Activated CD8-positive, alpha-beta memory T cell treated with anti-CD3 and anti-CD28 coated beads, Interleukin-2, amount 10 ng/mL, durations not matched to agents 7 days and 5 days (primary cell): ENCODE data around the gene RAB3A. TPM values are rescaled to one million over a fixed set of nuclear protein-coding genes. Genes with fewer than 3 reads are reported as not detected.

Source experiments
- ATAC-seq: fragments of 150-1000 bp; cut with Tn5 transposase; one replicate; pipeline ENCODE4 v1.10.0; 2021; ENCODE audit warnings: moderate library complexity
- CTCF ChIA-PET: fragments of 350-600 bp; sonication (Branson Sonifier 250); formaldehyde crosslinking; loops from one replicate; lab custom pipeline; 2021; ENCODE audit warnings: antibody characterized with exemption; lab: Charles Lee
- DNase-seq: peaks from one replicate; pipeline ENCODE4 v3.0.0-alpha.2; 2020
- H3K27ac Mint-ChIP-seq: one replicate; pipeline ENCODE4 v1.8.0; 2021; ENCODE audit warnings: mild to moderate bottlenecking, mixed read lengths
- H3K27me3 Mint-ChIP-seq: one replicate; pipeline ENCODE4 v1.8.0; 2021; ENCODE audit warnings: mixed read lengths
- H3K36me3 Mint-ChIP-seq: one replicate; pipeline ENCODE4 v1.8.0; 2021; ENCODE audit warnings: mild to moderate bottlenecking, mixed read lengths
- H3K4me1 Mint-ChIP-seq: one replicate; pipeline ENCODE4 v1.8.0; 2021; ENCODE audit warnings: mixed read lengths
- H3K4me3 Mint-ChIP-seq: one replicate; pipeline ENCODE4 v1.8.0; 2021; ENCODE audit warnings: mild to moderate bottlenecking, moderate library complexity, mixed read lengths
- H3K9me3 Mint-ChIP-seq: one replicate; pipeline ENCODE4 v1.8.0; 2022; ENCODE audit warnings: low read depth, mixed read lengths
- total RNA-seq, 2 experiments: library from RNA; stranded (reverse); gene quantifications; one replicate each; pipeline ENCODE4 v1.2.3, GENCODE V29; 2021

RAB3A gene
- total RNA-seq, result 1 to 10 TPM; 3.5 to 3.7 TPM

- H3K9me3 Mint-ChIP-seq, result no peaks in the 10 kb centered on the region
- ATAC-seq, result peak; percentile 93
- CTCF ChIA-PET, result interaction anchor here (0.8 to 9.9 kb wide), 19 partner anchors 11 to 716 kb away, joined by 3 to 166 read pairs (median 5); partner anchors contain the start of genes COPE, DDX49, MPV17L2 and SSBP4
- peak within 1 kb of the TSS; percentile 91 for H3K27ac Mint-ChIP-seq
- DNase-seq, result peak; percentile 100
- no peaks in the 10 kb centered on the region for H3K36me3 Mint-ChIP-seq
- H3K4me3 Mint-ChIP-seq, result peak within 1 kb of the TSS; percentile 83
- H3K4me1 Mint-ChIP-seq, result peaks cover 17% of the 10 kb centered on the region
- peaks cover 5% of the 10 kb centered on the region for H3K27me3 Mint-ChIP-seq
Observed at GRCh38 chr19:18203863-18204393, at the start of gene RAB3A. Gene RAB3A, minus strand, starts transcription at chr19:18204042. Its CDS starts 1,302 bp downstream, at chr19:18202740.

GRCh38 chr19:18253130-18253529 is 49.3 kb upstream of the RAB3A start:
- Mint-ChIP-seq H3K27me3 (peaks cover 19% of the 10 kb centered on the region), H3K9me3 (no peaks in the 10 kb centered on the region), H3K4me3 (no peak overlapping the region), H3K4me1 (peaks cover 3% of the 10 kb centered on the region), H3K36me3 (no peaks in the 10 kb centered on the region), H3K27ac (no peak overlapping the region)
- CTCF ChIA-PET, result interaction anchor here (0.7 to 9.6 kb wide), 18 partner anchors 9 to 182 kb away, joined by 3 to 166 read pairs (median 5); partner anchors contain the start of genes LSM4, MPV17L2, PDE4C and RAB3A
- no peak for DNase-seq
- no peak for ATAC-seq

- Mint-ChIP-seq H3K4me1 (peaks cover 3% of the 10 kb centered on the region), H3K27me3 (peaks cover 19% of the 10 kb centered on the region), H3K36me3 (no peaks in the 10 kb centered on the region), H3K9me3 (no peaks in the 10 kb centered on the region), H3K4me3 (no peak overlapping the region), H3K27ac (no peak overlapping the region)
- ATAC-seq (no peak), DNase-seq (no peak)
- CTCF ChIA-PET, result interaction anchor here (0.8 to 9.6 kb wide), 48 partner anchors 9 to 314 kb away, joined by 3 to 166 read pairs (median 5); partner anchors contain the start of genes LSM4, MPV17L2, PDE4C and RAB3A
Observed at GRCh38 chr19:18252370-18252717, 48.5 kb upstream of the RAB3A start.

- H3K36me3 Mint-ChIP-seq, result no peaks in the 10 kb centered on the region
- no peak overlapping the region for H3K4me3 Mint-ChIP-seq
- H3K27ac Mint-ChIP-seq, result no peak overlapping the region
- H3K9me3 Mint-ChIP-seq, result no peaks in the 10 kb centered on the region
- CTCF ChIA-PET, result interaction anchor here (0.6 to 9.6 kb wide), 54 partner anchors 9 to 313 kb away, joined by 3 to 166 read pairs (median 5); partner anchors contain the start of genes IFI30, LSM4, MPV17L2 and PDE4C
- peak; percentile 85 for DNase-seq
- H3K4me1 Mint-ChIP-seq, result peaks cover 3% of the 10 kb centered on the region
- peak; percentile 87 for ATAC-seq
- peaks cover 19% of the 10 kb centered on the region for H3K27me3 Mint-ChIP-seq
Observed at GRCh38 chr19:18251587-18252369, 47.9 kb upstream of the RAB3A start.

- ATAC-seq (no peak), DNase-seq (no peak)
- Mint-ChIP-seq H3K4me1 (peaks cover 3% of the 10 kb centered on the region), H3K27me3 (peaks cover 16% of the 10 kb centered on the region), H3K27ac (no peak overlapping the region), H3K9me3 (no peaks in the 10 kb centered on the region), H3K4me3 (no peak overlapping the region), H3K36me3 (no peaks in the 10 kb centered on the region)
- CTCF ChIA-PET, result interaction anchor here (0.7 to 9.6 kb wide), 11 partner anchors 10 to 136 kb away, joined by 3 to 166 read pairs (median 5); partner anchors contain the start of genes MPV17L2 and RAB3A
Observed at GRCh38 chr19:18249834-18250233, 46.0 kb upstream of the RAB3A start.

GRCh38 chr19:18245297-18245696 is 41.5 kb upstream of the RAB3A start:
- H3K4me1 Mint-ChIP-seq, result no peaks in the 10 kb centered on the region
- no peak overlapping the region for H3K4me3 Mint-ChIP-seq
- no peaks in the 10 kb centered on the region for H3K9me3 Mint-ChIP-seq
- ATAC-seq, result no peak
- H3K27ac Mint-ChIP-seq, result no peak overlapping the region
- CTCF ChIA-PET, result interaction anchor here (0.6 to 1.4 kb wide), 3 partner anchors 12 to 32 kb away, joined by 3 read pairs; no protein-coding TSS in a partner anchor
- H3K27me3 Mint-ChIP-seq, result peaks cover 4% of the 10 kb centered on the region
- H3K36me3 Mint-ChIP-seq, result no peaks in the 10 kb centered on the region
- DNase-seq, result no peak

GRCh38 chr19:18239303-18239702 is 35.5 kb upstream of the RAB3A start:
- H3K4me3 Mint-ChIP-seq, result no peak overlapping the region
- no peaks in the 10 kb centered on the region for H3K36me3 Mint-ChIP-seq
- ATAC-seq, result no peak
- H3K27ac Mint-ChIP-seq, result no peak overlapping the region
- H3K4me1 Mint-ChIP-seq, result no peaks in the 10 kb centered on the region
- no peaks in the 10 kb centered on the region for H3K9me3 Mint-ChIP-seq
- H3K27me3 Mint-ChIP-seq, result peaks cover 29% of the 10 kb centered on the region
- DNase-seq, result no peak
- CTCF ChIA-PET, result interaction anchor here (0.8 to 3.3 kb wide), 4 partner anchors 13 to 48 kb away, joined by 3 to 19 read pairs (median 3); no protein-coding TSS in a partner anchor

GRCh38 chr19:18234194-18234593 is 30.4 kb upstream of the RAB3A start:
- peaks cover 4% of the 10 kb centered on the region for H3K4me1 Mint-ChIP-seq
- H3K9me3 Mint-ChIP-seq, result no peaks in the 10 kb centered on the region
- peaks cover 57% of the 10 kb centered on the region for H3K27me3 Mint-ChIP-seq
- H3K27ac Mint-ChIP-seq, result no peak overlapping the region
- ATAC-seq (no peak), DNase-seq (no peak)
- CTCF ChIA-PET, result interaction anchor here (1.0 to 2.4 kb wide), 6 partner anchors 10 to 45 kb away, joined by 3 to 11 read pairs (median 4); no protein-coding TSS in a partner anchor
- H3K4me3 Mint-ChIP-seq, result no peak overlapping the region
- no peaks in the 10 kb centered on the region for H3K36me3 Mint-ChIP-seq

GRCh38 chr19:18233224-18233825 is 29.5 kb upstream of the RAB3A start:
- H3K4me3 Mint-ChIP-seq, result no peak overlapping the region
- H3K27me3 Mint-ChIP-seq, result peaks cover 54% of the 10 kb centered on the region
- peaks cover 4% of the 10 kb centered on the region for H3K4me1 Mint-ChIP-seq
- H3K9me3 Mint-ChIP-seq, result no peaks in the 10 kb centered on the region
- CTCF ChIA-PET, result interaction anchor here (1.0 to 3.4 kb wide), 8 partner anchors 9 to 142 kb away, joined by 3 to 13 read pairs (median 4); no protein-coding TSS in a partner anchor
- H3K36me3 Mint-ChIP-seq, result no peaks in the 10 kb centered on the region
- H3K27ac Mint-ChIP-seq, result no peak overlapping the region
- peak; percentile 85 for ATAC-seq
- DNase-seq, result peak; percentile 72

- CTCF ChIA-PET, result interaction anchor here (1.0 to 3.4 kb wide), 7 partner anchors 8 to 143 kb away, joined by 3 to 13 read pairs (median 5); no protein-coding TSS in a partner anchor
Observed at GRCh38 chr19:18232540-18233223, 28.8 kb upstream of the RAB3A start.

GRCh38 chr19:18231775-18232174 is 27.9 kb upstream of the RAB3A start:
- CTCF ChIA-PET, result interaction anchor here (0.9 to 3.4 kb wide), 4 partner anchors 11 to 97 kb away, joined by 3 to 13 read pairs (median 8); no protein-coding TSS in a partner anchor
- peaks cover 6% of the 10 kb centered on the region for H3K4me1 Mint-ChIP-seq
- no peak overlapping the region for H3K4me3 Mint-ChIP-seq
- H3K27ac Mint-ChIP-seq, result no peak overlapping the region
- ATAC-seq (no peak), DNase-seq (no peak)
- H3K36me3 Mint-ChIP-seq, result no peaks in the 10 kb centered on the region
- H3K9me3 Mint-ChIP-seq, result no peaks in the 10 kb centered on the region
- H3K27me3 Mint-ChIP-seq, result peaks cover 66% of the 10 kb centered on the region

More at GRCh38 chr19:18232540-18233223, 28.8 kb upstream of the RAB3A start:
- peaks cover 4% of the 10 kb centered on the region for H3K4me1 Mint-ChIP-seq
- no peaks in the 10 kb centered on the region for H3K9me3 Mint-ChIP-seq
- no peak for DNase-seq
- no peaks in the 10 kb centered on the region for H3K36me3 Mint-ChIP-seq
- H3K27me3 Mint-ChIP-seq, result peaks cover 60% of the 10 kb centered on the region
- no peak overlapping the region for H3K27ac Mint-ChIP-seq
- peak; percentile 17 for ATAC-seq
- H3K4me3 Mint-ChIP-seq, result no peak overlapping the region

GRCh38 chr19:18230941-18231734 is 27.3 kb upstream of the RAB3A start:
- H3K9me3 Mint-ChIP-seq, result no peaks in the 10 kb centered on the region
- H3K27me3 Mint-ChIP-seq, result peaks cover 66% of the 10 kb centered on the region
- no peak overlapping the region for H3K4me3 Mint-ChIP-seq
- CTCF ChIA-PET, result interaction anchor here (0.9 to 3.4 kb wide), 6 partner anchors 11 to 97 kb away, joined by 3 to 13 read pairs (median 5); partner anchors contain the start of gene RAB3A
- peaks cover 6% of the 10 kb centered on the region for H3K4me1 Mint-ChIP-seq
- no peak for DNase-seq
- no peak for ATAC-seq
- H3K36me3 Mint-ChIP-seq, result no peaks in the 10 kb centered on the region
- no peak overlapping the region for H3K27ac Mint-ChIP-seq
